Spleen (tissue), 7 donors: Measurements from ENCODE around the gene TUBD1.

Experiments
- CTCF ChIP-seq, 11 experiments: fragments of 200-600 bp in 7 of 11; fragments of 450-650 bp in 4 of 11; sonication (generic) in 4 of 11; IDR thresholded peaks in 8 of 11; conservative IDR thresholded peaks in 3 of 11; 1 replicate in 7 of 11; 2 replicates in 4 of 11; pipeline versions ENCODE4 v1.4.0 to v1.8.0; 2016 to 2021; ENCODE audit warnings: antibody characterized with exemption in 11 of 11, inconsistent platforms in 4 of 11, mild to moderate bottlenecking in 1 of 11
- POLR2AphosphoS5 ChIP-seq, 3 donors: sonication (generic); formaldehyde crosslinking; IDR thresholded peaks; one replicate each; pipeline ENCODE4 v1.5.1; 2017; ENCODE audit warnings: antibody characterized with exemption in 3 of 3
- donor health status: DM: no; HTN: no; CAD: no; lungs with moderate emphysema.
- donor health status: DM: no; HTN: no; CAD: no.
- donor health status: DM: no; HTN: no; CAD: no.

DNA sequence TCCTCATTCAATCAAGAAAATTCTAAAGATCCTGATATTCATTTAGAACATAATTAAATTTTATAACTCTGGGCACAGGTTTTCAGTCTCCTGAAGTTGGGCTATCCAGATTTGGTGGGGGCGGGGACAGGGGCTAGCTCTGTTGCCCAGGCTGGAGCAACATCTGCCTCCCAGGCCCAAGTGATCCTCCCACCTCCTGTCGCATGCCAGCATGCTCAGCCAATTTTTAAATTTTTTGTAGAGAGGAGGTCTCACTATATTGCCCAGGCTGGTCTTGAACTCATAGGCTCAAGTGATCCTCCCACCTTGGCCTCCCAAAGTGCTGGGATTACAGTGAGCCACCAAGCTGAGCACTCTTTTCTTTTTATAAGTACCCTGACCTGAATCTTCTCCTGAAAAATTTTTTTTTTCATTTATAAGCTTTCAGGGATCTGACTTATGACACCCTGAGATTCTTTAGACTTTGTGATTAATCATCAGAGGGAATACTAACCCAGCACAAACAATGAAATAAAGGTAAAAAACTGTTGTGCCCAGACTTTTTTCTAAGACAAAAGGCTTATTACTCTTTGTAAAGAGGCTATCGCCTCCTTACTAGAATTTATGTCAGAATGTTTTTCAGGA, 62.6 kb downstream of the TUBD1 start:
- TF ChIP-seq POLR2AphosphoS5 (IDR thresholded peaks at IDR 0.05): peak in 1 of 3 donors; percentile 21
- no peak for TF ChIP-seq CTCF (IDR thresholded peaks at IDR 0.05 in 8 of 11, conservative IDR thresholded peaks at IDR 0.05 in 3 of 11)
